ENCODE results near the gene NANS.
"Not testable (repeated sequence)": the region's sequence is repeated elsewhere in the genome, so short reads cannot be mapped to it uniquely, and the experiment has no call there.

The NANS gene

DNA sequence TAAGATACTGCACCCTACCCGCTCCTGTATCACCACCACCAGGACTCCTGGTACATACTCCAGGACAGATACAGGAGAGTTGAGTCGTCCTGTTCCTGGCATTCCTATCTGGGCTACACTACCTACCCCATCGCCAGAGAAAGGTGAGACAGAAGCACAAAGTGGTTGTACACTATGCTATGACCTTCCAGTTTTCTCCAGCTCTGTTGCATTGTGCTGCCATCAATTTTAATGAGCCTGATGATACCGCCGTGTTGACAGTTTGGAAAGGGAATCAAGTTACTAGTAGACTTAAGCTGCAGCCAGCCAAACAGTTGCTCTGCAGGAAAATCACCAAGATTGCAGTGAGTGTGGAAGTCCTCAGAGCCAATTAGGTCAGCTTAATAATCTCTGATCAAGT is 38.2 kb upstream of the NANS start:
- Histone ChIP-seq H3K9me3 (ENCODE audit: control insufficient read depth in 5 of 5, low read length in 5 of 5) (no peaks in the 10 kb centered on the region), H3K27ac (ENCODE audit: low read depth, low read length) (no peak overlapping the region), H3K4me1 (ENCODE audit: control insufficient read depth in 5 of 5, insufficient read depth in 5 of 5, low read length in 5 of 5) (peaks cover 0 to 15% (median 3%) of the 10 kb centered on the region in 5 donors), H3K9ac (ENCODE audit: low read length in 5 of 5) (no peak overlapping the region), H3K4me3 (ENCODE audit: low read depth in 1 of 5, low read length in 5 of 5) (no peak overlapping the region), H3K36me3 (ENCODE audit: control insufficient read depth in 5 of 5, insufficient read depth in 5 of 5, low read length in 5 of 5) (peaks cover 19 to 83% (median 60%) of the 10 kb centered on the region in 5 donors), H3K27me3 (ENCODE audit: control insufficient read depth in 5 of 5, insufficient read depth in 4 of 5, low read length in 5 of 5) (no peaks in the 10 kb centered on the region)

DNA sequence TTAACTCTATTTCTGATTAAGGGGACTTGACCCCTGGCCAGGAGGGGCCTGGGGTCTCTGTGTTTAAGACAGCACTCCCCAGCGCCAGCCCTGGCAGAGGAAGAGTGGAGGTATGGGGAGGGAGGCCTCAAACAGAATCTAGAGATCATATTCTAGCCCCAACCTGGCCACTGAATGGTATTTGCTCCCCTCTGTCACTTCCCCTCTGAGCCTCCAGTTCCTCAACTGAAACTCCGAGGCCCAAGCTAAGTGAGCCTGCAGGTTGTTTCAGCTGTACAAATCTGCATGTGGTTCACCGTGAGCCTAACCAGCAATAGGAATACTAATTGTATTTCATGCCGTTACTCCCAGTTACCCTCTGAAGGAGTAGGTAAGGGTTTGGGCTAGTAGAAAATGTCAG is 37.4 kb upstream of the NANS start:
- H3K27me3 ChIP-seq (ENCODE audit: control insufficient read depth in 5 of 5, insufficient read depth in 4 of 5, low read length in 5 of 5), result no peaks in the 10 kb centered on the region
- no peak overlapping the region for H3K27ac ChIP-seq (ENCODE audit: low read depth, low read length)
- peaks cover 0 to 16% (median 3%) of the 10 kb centered on the region in 5 donors for H3K4me1 ChIP-seq (ENCODE audit: control insufficient read depth in 5 of 5, insufficient read depth in 5 of 5, low read length in 5 of 5)
- no peak overlapping the region for H3K4me3 ChIP-seq (ENCODE audit: low read depth in 1 of 5, low read length in 5 of 5)
- H3K9ac ChIP-seq (ENCODE audit: low read length in 5 of 5), result no peak overlapping the region
- no peaks in the 10 kb centered on the region for H3K9me3 ChIP-seq (ENCODE audit: control insufficient read depth in 5 of 5, low read length in 5 of 5)
- peaks cover 19 to 76% (median 53%) of the 10 kb centered on the region in 5 donors for H3K36me3 ChIP-seq (ENCODE audit: control insufficient read depth in 5 of 5, insufficient read depth in 5 of 5, low read length in 5 of 5)

DNA sequence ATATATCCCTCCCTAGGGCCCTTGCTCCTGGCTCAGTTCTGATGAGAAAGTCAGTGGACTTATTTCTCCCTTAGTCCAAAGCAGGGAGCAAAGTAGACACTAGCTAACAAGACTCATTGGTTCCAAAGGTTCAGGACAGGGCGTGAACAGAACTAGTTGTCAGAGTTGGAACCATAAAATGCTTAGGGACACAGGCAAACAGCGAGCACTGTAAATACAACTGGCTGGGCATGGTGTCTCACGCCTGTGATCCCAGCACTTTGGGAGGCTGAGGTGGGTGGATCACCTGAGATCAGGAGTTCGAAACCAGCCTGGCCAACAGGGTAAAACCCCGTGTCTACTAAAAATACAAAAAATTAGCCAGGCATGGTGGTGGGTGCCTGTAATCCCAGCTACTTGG is 36.7 kb upstream of the NANS start:
- H3K4me1 ChIP-seq (ENCODE audit: control insufficient read depth in 5 of 5, insufficient read depth in 5 of 5, low read length in 5 of 5), result peaks cover 0 to 23% (median 3%) of the 10 kb centered on the region in 5 donors
- not testable (repeated sequence) for H3K9me3 ChIP-seq (ENCODE audit: control insufficient read depth in 5 of 5, low read length in 5 of 5); H3K4me3 ChIP-seq (ENCODE audit: low read depth in 1 of 5, low read length in 5 of 5); H3K9ac ChIP-seq (ENCODE audit: low read length in 5 of 5); H3K27me3 ChIP-seq (ENCODE audit: control insufficient read depth in 5 of 5, insufficient read depth in 4 of 5, low read length in 5 of 5); H3K27ac ChIP-seq (ENCODE audit: low read depth, low read length)
- peaks cover 17 to 68% (median 45%) of the 10 kb centered on the region in 5 donors for H3K36me3 ChIP-seq (ENCODE audit: control insufficient read depth in 5 of 5, insufficient read depth in 5 of 5, low read length in 5 of 5)

DNA sequence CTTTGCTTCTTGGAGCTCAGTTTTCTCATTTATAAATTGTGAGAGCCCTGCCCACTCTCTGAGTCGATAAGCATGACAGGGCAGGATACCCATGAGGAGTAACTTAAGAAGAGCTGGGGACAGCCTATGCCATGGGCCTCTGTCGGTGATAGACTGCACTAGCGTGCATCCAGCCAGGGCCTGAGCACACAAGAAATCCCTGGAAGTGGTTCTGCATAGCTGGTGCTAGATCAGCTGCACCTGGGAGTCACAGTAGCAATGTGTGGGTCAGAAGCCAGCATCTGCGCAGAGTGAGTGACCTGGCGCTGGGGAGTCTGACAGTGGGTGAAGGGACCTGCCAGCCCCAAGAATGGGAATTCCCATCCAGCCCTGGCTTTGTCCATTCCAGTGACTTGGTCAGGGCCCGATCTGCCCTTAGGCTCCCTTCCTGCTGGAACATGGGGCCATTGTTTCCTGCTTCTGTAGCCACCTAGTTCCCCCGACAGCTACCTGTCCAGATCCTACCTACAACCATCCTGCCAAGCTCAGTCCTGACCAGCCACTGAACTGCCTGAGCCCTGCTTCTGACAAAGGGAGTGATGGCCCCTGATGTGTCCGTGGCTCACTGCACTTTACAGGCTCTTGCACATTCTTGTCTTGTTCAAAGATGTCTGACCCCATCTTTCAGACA is 35.9 kb upstream of the NANS start:
- Histone ChIP-seq H3K36me3 (ENCODE audit: control insufficient read depth in 5 of 5, insufficient read depth in 5 of 5, low read length in 5 of 5) (peaks cover 13 to 61% (median 38%) of the 10 kb centered on the region in 5 donors), H3K4me1 (ENCODE audit: control insufficient read depth in 5 of 5, insufficient read depth in 5 of 5, low read length in 5 of 5) (peaks cover 0 to 25% (median 3%) of the 10 kb centered on the region in 5 donors), H3K9ac (ENCODE audit: low read length in 5 of 5) (no peak overlapping the region), H3K27me3 (ENCODE audit: control insufficient read depth in 5 of 5, insufficient read depth in 4 of 5, low read length in 5 of 5) (no peaks in the 10 kb centered on the region), H3K9me3 (ENCODE audit: control insufficient read depth in 5 of 5, low read length in 5 of 5) (no peaks in the 10 kb centered on the region), H3K4me3 (ENCODE audit: low read depth in 1 of 5, low read length in 5 of 5) (no peak overlapping the region), H3K27ac (ENCODE audit: low read depth, low read length) (no peak overlapping the region)

DNA sequence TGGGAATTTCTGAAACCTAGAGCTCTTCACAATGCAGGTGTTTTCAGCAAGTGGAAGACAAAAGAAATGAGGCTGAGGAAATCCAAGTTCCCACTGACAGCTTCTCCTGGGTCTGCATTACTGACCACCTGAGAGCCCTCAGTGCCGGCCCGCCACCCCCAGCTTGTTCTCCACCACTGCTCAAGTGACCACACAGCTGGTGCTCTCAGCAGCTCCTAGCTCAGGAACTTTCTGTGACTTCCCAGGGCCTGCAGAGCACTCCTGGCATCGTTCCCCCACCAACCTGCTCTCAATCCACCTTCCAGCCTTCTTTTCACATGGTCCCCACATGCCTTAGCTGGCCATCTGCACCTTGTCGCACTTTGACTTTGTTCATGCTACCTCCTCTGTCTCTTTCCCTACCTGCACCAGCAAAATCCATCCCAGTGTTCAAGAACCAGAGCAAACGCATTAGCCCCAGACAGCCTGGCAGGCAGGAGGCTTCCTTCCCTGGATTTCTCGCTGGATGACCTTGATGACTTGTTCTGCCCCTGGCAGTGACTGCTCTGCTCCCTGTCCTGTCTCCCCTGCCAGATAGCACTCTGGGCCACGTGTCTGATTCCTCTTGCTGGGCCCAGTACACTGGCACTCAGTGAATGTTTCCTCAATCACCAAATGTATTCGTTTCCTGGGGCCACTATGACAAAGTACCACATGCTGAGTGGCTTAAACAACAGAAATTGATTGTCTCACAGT is 35.1 kb upstream of the NANS start:
- no peak overlapping the region for H3K27ac ChIP-seq (ENCODE audit: low read depth, low read length)
- H3K9ac ChIP-seq (ENCODE audit: low read length in 5 of 5), result no peak overlapping the region
- H3K27me3 ChIP-seq (ENCODE audit: control insufficient read depth in 5 of 5, insufficient read depth in 4 of 5, low read length in 5 of 5), result no peaks in the 10 kb centered on the region
- H3K9me3 ChIP-seq (ENCODE audit: control insufficient read depth in 5 of 5, low read length in 5 of 5), result no peaks in the 10 kb centered on the region
- peaks cover 0 to 29% (median 3%) of the 10 kb centered on the region in 5 donors for H3K4me1 ChIP-seq (ENCODE audit: control insufficient read depth in 5 of 5, insufficient read depth in 5 of 5, low read length in 5 of 5)
- H3K36me3 ChIP-seq (ENCODE audit: control insufficient read depth in 5 of 5, insufficient read depth in 5 of 5, low read length in 5 of 5), result peaks cover 13 to 53% (median 31%) of the 10 kb centered on the region in 5 donors
- H3K4me3 ChIP-seq (ENCODE audit: low read depth in 1 of 5, low read length in 5 of 5), result no peak overlapping the region

DNA sequence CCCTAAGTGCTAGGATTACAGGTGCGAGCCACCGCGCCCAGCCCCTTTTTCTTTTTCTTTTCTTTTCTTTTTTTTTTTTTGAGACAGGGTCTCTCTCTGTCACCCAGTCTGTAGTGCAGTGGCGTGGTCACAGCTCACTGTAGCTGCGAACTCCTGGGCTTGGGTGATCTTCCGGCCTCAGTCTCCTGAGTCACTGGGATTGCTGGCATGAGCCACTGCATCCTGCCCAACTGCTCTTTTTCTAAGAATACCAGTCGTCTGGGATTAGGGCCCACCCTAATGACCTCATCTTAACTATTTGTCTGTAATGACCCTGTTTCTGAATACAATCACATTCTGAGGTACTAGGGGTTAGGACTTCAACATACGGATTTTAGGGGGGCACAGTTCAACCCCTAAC is 34.1 kb upstream of the NANS start:
- peaks cover 0 to 29% (median 3%) of the 10 kb centered on the region in 5 donors for H3K4me1 ChIP-seq (ENCODE audit: control insufficient read depth in 5 of 5, insufficient read depth in 5 of 5, low read length in 5 of 5)
- no peak overlapping the region for H3K4me3 ChIP-seq (ENCODE audit: low read depth in 1 of 5, low read length in 5 of 5)
- H3K36me3 ChIP-seq (ENCODE audit: control insufficient read depth in 5 of 5, insufficient read depth in 5 of 5, low read length in 5 of 5), result peaks cover 6 to 43% (median 26%) of the 10 kb centered on the region in 5 donors
- no peak overlapping the region for H3K27ac ChIP-seq (ENCODE audit: low read depth, low read length)
- H3K9ac ChIP-seq (ENCODE audit: low read length in 5 of 5), result no peak overlapping the region
- H3K9me3 ChIP-seq (ENCODE audit: control insufficient read depth in 5 of 5, low read length in 5 of 5), result no peaks in the 10 kb centered on the region
- no peaks in the 10 kb centered on the region for H3K27me3 ChIP-seq (ENCODE audit: control insufficient read depth in 5 of 5, insufficient read depth in 4 of 5, low read length in 5 of 5)

DNA sequence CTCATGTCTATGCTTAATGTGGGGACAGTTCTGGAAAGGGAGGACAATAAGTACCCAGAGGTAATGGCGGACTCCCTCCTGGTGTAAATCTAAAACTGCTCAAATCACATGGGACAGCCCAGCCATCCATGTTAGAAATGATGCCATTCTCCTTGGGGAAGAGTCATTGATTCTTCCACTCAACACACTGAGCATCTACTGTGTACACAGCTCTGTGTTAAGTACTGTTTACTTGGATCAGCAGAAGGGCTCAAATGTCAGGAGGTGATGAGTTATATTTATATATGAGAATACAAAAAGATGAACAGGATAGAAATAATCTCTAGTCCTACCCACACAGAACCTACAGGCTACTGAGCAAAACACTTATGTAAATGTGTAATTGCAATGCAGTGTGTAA is 31.8 kb upstream of the NANS start:
- H3K4me1 ChIP-seq (ENCODE audit: control insufficient read depth in 5 of 5, insufficient read depth in 5 of 5, low read length in 5 of 5), result peaks cover 0 to 29% (median 3%) of the 10 kb centered on the region in 5 donors
- no peak overlapping the region for H3K4me3 ChIP-seq (ENCODE audit: low read depth in 1 of 5, low read length in 5 of 5)
- H3K36me3 ChIP-seq (ENCODE audit: control insufficient read depth in 5 of 5, insufficient read depth in 5 of 5, low read length in 5 of 5), result peaks cover 0 to 20% (median 5%) of the 10 kb centered on the region in 5 donors
- no peaks in the 10 kb centered on the region for H3K9me3 ChIP-seq (ENCODE audit: control insufficient read depth in 5 of 5, low read length in 5 of 5)
- H3K9ac ChIP-seq (ENCODE audit: low read length in 5 of 5), result no peak overlapping the region
- H3K27ac ChIP-seq (ENCODE audit: low read depth, low read length), result no peak overlapping the region
- H3K27me3 ChIP-seq (ENCODE audit: control insufficient read depth in 5 of 5, insufficient read depth in 4 of 5, low read length in 5 of 5), result no peaks in the 10 kb centered on the region

DNA sequence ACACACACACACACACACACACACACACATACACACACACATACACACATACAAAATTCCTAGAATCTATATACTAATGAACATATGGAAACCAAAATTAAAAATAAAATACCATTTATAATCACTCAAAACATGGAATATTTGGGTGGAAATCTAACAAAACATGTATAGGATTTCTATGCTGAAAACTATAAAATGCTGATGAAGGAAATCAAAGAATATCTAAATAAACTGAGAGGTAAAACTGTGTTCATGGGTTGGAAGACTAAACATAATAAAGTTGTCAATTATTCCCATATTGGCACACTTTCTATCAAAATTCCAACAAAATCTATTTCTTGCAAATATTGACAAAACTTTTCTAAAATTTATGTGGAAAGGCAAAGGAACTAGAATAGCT is 25.4 kb upstream of the NANS start:
- Histone ChIP-seq H3K27me3 (ENCODE audit: control insufficient read depth in 5 of 5, insufficient read depth in 4 of 5, low read length in 5 of 5) (no peaks in the 10 kb centered on the region), H3K27ac (ENCODE audit: low read depth, low read length) (no peak overlapping the region), H3K9ac (ENCODE audit: low read length in 5 of 5) (no peak overlapping the region), H3K36me3 (ENCODE audit: control insufficient read depth in 5 of 5, insufficient read depth in 5 of 5, low read length in 5 of 5) (no peaks in the 10 kb centered on the region), H3K9me3 (ENCODE audit: control insufficient read depth in 5 of 5, low read length in 5 of 5) (no peaks in the 10 kb centered on the region), H3K4me1 (ENCODE audit: control insufficient read depth in 5 of 5, insufficient read depth in 5 of 5, low read length in 5 of 5) (peaks cover 0 to 11% (median 5%) of the 10 kb centered on the region in 5 donors), H3K4me3 (ENCODE audit: low read depth in 1 of 5, low read length in 5 of 5) (no peak overlapping the region)

DNA sequence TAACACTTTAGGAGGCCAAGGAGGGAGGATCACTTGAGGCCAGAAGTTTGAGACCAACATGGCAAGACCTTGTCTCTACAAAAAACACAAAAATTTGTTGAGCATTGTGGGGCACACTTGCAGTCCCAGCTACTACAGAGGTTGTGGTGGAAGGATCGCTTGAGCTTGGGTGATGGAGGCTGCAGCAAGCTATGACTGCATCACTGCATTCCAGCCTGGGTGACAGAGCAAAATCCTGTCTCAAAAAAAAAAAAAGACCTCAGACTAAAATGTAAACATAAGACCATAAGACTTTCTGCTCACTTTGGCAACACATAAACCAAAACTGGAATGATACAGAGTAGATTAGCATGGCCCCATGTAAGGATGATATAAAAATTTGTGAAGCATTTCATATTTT is 24.6 kb upstream of the NANS start:
- H3K36me3 ChIP-seq (ENCODE audit: control insufficient read depth in 5 of 5, insufficient read depth in 5 of 5, low read length in 5 of 5), result no peaks in the 10 kb centered on the region
- H3K4me3 ChIP-seq (ENCODE audit: low read depth in 1 of 5, low read length in 5 of 5), result no peak overlapping the region
- H3K4me1 ChIP-seq (ENCODE audit: control insufficient read depth in 5 of 5, insufficient read depth in 5 of 5, low read length in 5 of 5), result peaks cover 0 to 12% (median 5%) of the 10 kb centered on the region in 5 donors
- no peak overlapping the region for H3K27ac ChIP-seq (ENCODE audit: low read depth, low read length)
- H3K9me3 ChIP-seq (ENCODE audit: control insufficient read depth in 5 of 5, low read length in 5 of 5), result no peaks in the 10 kb centered on the region
- H3K27me3 ChIP-seq (ENCODE audit: control insufficient read depth in 5 of 5, insufficient read depth in 4 of 5, low read length in 5 of 5), result no peaks in the 10 kb centered on the region
- H3K9ac ChIP-seq (ENCODE audit: low read length in 5 of 5), result no peak overlapping the region

Data from subcutaneous abdominal adipose tissue (tissue), 5 donors.